ENCODE data around the gene TERT. TPM values are rescaled to one million over a fixed set of nuclear protein-coding genes. Genes with fewer than 3 reads are reported as not detected.

The TERT gene
- total and polyA plus RNA-seq, 10 of the 15 experiments (the other 5 are each of a cell fraction or from before 2014, with no cell fraction given), result 0.08 to 21.5 (median 5.0) TPM

DNA sequence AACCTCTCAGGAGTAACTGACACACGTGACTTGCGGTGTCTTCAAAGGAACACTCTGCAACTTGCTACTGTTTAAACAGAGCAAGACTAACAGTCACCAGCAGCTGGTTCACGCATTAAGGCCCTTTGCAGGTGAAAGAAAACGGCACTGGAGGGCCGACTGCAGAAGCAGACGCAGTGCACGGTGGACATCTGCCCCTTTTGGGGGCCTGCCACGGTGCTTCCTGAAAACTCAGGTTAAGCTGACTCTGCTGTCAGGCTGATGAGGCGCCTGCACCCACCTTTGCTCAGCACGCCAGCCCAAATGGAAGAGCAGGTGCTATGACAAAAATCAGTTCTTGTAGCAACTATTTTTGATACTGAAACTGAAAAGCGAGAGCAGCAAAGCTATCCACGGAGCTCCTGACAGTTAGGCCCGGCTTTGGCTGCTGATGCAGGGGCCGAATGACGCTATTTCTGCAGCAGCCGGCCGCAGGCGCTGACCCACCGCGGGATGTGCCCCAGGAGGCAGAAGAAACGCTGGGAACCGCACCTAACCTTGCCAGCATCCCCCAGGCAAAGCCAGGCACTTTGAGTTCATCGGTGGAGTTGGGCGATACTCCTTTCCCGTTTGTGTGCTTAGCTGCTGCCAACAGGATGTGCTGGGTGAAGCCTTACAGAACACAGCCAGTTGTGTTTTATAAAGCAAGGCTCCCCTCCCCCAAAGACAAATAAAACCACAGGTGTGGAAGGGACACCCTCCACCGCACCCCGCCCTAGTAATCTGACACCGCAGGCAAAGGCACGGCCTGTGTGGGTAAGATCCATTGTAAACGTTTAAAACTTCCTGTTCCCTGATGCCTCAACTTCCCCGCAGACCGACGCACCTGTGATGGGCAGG is 21.1 kb upstream of the TERT start (continued):
- TF ChIP-seq, protein P1, sequence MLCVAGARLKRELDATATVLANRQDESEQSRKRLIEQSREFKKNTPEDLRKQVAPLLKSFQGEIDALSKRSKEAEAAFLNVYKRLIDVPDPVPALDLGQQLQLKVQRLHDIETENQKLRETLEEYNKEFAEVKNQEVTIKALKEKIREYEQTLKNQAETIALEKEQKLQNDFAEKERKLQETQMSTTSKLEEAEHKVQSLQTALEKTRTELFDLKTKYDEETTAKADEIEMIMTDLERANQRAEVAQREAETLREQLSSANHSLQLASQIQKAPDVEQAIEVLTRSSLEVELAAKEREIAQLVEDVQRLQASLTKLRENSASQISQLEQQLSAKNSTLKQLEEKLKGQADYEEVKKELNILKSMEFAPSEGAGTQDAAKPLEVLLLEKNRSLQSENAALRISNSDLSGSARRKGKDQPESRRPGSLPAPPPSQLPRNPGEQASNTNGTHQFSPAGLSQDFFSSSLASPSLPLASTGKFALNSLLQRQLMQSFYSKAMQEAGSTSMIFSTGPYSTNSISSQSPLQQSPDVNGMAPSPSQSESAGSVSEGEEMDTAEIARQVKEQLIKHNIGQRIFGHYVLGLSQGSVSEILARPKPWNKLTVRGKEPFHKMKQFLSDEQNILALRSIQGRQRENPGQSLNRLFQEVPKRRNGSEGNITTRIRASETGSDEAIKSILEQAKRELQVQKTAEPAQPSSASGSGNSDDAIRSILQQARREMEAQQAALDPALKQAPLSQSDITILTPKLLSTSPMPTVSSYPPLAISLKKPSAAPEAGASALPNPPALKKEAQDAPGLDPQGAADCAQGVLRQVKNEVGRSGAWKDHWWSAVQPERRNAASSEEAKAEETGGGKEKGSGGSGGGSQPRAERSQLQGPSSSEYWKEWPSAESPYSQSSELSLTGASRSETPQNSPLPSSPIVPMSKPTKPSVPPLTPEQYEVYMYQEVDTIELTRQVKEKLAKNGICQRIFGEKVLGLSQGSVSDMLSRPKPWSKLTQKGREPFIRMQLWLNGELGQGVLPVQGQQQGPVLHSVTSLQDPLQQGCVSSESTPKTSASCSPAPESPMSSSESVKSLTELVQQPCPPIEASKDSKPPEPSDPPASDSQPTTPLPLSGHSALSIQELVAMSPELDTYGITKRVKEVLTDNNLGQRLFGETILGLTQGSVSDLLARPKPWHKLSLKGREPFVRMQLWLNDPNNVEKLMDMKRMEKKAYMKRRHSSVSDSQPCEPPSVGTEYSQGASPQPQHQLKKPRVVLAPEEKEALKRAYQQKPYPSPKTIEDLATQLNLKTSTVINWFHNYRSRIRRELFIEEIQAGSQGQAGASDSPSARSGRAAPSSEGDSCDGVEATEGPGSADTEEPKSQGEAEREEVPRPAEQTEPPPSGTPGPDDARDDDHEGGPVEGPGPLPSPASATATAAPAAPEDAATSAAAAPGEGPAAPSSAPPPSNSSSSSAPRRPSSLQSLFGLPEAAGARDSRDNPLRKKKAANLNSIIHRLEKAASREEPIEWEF (IDR thresholded peaks at IDR 0.05; ENCODE audit: insufficient replicate concordance, low read depth, low read length), result peak; percentile 24
- TF ChIP-seq PML (IDR thresholded peaks at IDR 0.05; ENCODE audit: low read length) (peak; percentile 48; the same call in 1 of the 2 replicates), RCOR1 (conservative IDR thresholded peaks at IDR 0.05; ENCODE audit: low read depth, low read length) (0 out of 2 replicates have a peak, but pooled peaks have one; percentile 69), EZH2 (IDR thresholded peaks at IDR 0.05; ENCODE audit: borderline replicate concordance, control insufficient read depth, low read depth, low read length) (no peak), NBN (IDR thresholded peaks at IDR 0.05) (peak; percentile 70; the same call in 1 of the 2 replicates), MTA3 (IDR thresholded peaks at IDR 0.05; ENCODE audit: borderline replicate concordance, low read length) (peak; percentile 54; the same call in 1 of the 2 replicates), TCF3 (IDR thresholded peaks at IDR 0.05; ENCODE audit: borderline replicate concordance, insufficient read depth, low read depth, low read length) (peak; percentile 98), CBX5 (IDR thresholded peaks at IDR 0.05; ENCODE audit: low read depth) (no peak)
- TF ChIP-seq, protein P2, sequence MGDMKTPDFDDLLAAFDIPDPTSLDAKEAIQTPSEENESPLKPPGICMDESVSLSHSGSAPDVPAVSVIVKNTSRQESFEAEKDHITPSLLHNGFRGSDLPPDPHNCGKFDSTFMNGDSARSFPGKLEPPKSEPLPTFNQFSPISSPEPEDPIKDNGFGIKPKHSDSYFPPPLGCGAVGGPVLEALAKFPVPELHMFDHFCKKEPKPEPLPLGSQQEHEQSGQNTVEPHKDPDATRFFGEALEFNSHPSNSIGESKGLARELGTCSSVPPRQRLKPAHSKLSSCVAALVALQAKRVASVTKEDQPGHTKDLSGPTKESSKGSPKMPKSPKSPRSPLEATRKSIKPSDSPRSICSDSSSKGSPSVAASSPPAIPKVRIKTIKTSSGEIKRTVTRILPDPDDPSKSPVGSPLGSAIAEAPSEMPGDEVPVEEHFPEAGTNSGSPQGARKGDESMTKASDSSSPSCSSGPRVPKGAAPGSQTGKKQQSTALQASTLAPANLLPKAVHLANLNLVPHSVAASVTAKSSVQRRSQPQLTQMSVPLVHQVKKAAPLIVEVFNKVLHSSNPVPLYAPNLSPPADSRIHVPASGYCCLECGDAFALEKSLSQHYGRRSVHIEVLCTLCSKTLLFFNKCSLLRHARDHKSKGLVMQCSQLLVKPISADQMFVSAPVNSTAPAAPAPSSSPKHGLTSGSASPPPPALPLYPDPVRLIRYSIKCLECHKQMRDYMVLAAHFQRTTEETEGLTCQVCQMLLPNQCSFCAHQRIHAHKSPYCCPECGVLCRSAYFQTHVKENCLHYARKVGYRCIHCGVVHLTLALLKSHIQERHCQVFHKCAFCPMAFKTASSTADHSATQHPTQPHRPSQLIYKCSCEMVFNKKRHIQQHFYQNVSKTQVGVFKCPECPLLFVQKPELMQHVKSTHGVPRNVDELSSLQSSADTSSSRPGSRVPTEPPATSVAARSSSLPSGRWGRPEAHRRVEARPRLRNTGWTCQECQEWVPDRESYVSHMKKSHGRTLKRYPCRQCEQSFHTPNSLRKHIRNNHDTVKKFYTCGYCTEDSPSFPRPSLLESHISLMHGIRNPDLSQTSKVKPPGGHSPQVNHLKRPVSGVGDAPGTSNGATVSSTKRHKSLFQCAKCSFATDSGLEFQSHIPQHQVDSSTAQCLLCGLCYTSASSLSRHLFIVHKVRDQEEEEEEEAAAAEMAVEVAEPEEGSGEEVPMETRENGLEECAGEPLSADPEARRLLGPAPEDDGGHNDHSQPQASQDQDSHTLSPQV (IDR thresholded peaks at IDR 0.05), result no peak
- TF ChIP-seq, protein P3, sequence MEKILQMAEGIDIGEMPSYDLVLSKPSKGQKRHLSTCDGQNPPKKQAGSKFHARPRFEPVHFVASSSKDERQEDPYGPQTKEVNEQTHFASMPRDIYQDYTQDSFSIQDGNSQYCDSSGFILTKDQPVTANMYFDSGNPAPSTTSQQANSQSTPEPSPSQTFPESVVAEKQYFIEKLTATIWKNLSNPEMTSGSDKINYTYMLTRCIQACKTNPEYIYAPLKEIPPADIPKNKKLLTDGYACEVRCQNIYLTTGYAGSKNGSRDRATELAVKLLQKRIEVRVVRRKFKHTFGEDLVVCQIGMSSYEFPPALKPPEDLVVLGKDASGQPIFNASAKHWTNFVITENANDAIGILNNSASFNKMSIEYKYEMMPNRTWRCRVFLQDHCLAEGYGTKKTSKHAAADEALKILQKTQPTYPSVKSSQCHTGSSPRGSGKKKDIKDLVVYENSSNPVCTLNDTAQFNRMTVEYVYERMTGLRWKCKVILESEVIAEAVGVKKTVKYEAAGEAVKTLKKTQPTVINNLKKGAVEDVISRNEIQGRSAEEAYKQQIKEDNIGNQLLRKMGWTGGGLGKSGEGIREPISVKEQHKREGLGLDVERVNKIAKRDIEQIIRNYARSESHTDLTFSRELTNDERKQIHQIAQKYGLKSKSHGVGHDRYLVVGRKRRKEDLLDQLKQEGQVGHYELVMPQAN (conservative IDR thresholded peaks at IDR 0.05), result no peak
- TF ChIP-seq, protein P4, sequence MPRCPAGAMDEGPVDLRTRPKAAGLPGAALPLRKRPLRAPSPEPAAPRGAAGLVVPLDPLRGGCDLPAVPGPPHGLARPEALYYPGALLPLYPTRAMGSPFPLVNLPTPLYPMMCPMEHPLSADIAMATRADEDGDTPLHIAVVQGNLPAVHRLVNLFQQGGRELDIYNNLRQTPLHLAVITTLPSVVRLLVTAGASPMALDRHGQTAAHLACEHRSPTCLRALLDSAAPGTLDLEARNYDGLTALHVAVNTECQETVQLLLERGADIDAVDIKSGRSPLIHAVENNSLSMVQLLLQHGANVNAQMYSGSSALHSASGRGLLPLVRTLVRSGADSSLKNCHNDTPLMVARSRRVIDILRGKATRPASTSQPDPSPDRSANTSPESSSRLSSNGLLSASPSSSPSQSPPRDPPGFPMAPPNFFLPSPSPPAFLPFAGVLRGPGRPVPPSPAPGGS (IDR thresholded peaks at IDR 0.05; ENCODE audit: borderline replicate concordance, insufficient read depth, low read depth, low read length, poor library complexity, severe bottlenecking), result peak; percentile 54
